GM12872 (cell line): ENCODE data around the gene SH2B2.

Experiments
- CTCF ChIP-seq: IDR thresholded peaks from 3 replicates; pipeline ENCODE4 v1.5.1; 2011; ENCODE audit warnings: low read depth, mild to moderate bottlenecking, low read length, moderate library complexity; ENCODE audit not compliant: insufficient read depth

SH2B2 gene

DNA sequence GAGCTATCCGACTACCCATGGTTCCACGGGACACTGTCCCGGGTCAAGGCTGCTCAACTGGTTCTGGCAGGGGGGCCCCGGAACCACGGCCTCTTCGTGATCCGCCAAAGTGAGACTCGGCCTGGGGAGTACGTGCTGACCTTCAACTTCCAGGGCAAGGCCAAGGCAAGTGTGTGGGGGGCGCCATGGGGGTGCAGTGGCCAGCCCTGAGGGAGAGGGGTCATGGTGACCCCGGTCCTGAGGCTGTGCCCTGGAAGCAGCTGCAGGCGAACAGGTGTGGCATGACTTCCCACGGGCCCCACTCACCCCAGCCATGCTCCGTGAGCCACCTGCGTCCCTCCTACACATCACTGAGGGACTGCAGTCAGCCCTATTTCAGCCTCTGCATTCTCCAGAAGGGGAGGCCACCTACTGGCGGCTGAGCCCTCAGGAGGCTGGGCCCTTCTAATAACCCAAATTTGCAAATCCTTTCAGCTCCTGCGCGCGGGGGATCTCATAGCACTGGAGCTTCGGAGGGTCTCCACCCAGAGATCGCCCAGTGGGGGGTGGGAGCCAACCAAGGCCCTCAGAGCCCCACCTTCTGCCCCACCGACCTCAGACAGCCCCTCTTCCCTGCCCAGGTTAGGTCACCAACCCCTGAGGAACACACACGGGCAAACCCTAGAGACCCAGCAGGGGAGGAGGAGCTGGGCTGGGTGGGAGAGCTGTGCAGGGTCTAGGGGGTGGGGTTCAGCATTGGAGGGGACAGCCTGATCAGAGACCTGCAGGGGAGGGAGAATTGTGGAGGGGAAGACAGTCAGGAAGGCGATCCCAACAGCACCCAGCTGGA lies 30.8 kb downstream of the SH2B2 start:
- TF ChIP-seq CTCF, result peak; percentile 23; the same call in 1 of the 3 replicates

DNA sequence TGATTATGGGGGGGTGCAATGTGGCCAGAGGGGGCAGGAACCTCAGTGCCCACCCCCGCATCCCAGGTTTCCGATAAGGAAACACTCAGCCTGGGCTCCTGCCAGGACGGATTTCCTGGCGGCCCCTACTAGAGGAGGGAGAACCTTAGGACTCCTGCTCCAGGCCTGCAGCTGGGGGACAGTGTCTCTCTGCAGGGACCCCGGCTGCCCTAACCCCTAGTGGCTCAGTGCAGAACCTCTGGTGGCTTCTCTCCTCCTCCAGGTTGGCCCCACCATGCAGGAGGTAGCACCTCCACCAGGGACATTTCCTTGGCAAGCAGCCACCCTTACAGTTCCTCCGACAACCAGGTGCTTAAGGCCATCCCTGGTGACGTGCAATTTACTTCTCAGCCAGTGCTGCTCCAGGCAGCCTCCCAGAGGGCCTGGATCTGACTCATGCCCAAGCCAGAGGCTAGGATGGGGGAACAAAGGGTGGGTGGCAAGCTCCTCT lies 31.9 kb downstream of the SH2B2 start:
- no peak for TF ChIP-seq CTCF

DNA sequence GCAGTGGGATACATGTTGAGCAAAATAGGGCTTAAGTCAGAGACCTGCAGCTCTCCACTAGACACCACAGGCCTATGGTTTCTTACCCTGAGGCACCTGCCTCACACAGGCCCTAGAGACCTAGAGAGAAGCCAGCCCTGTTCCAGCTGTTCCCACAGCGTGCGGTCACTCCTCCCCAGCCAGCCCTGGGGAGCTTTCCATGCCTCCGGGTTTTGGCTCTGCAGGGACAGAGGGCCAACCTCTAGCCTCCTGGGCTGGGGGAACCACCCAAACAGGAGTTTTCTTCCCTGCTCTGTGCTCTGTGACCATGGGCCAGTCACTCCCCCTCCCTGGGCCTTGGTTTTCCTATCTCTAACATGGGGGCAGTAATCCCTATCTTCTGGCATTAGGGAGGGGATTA lies 33.0 kb downstream of the SH2B2 start:
- no peak for TF ChIP-seq CTCF

DNA sequence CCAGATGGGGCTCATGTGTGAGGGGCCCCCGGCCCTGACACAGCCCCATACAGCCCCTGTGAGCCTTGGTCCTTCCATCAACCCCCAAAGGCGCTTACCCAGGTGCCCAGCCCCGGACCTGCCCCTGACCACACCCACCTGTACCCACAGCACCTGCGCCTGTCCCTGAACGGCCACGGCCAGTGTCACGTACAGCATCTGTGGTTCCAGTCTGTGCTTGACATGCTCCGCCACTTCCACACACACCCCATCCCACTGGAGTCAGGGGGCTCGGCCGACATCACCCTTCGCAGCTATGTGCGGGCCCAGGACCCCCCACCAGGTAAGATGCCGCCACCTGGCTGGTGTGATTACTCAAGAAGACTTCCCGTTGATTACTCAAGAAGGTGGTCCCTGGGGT lies 33.5 kb downstream of the SH2B2 start:
- no peak for TF ChIP-seq CTCF

DNA sequence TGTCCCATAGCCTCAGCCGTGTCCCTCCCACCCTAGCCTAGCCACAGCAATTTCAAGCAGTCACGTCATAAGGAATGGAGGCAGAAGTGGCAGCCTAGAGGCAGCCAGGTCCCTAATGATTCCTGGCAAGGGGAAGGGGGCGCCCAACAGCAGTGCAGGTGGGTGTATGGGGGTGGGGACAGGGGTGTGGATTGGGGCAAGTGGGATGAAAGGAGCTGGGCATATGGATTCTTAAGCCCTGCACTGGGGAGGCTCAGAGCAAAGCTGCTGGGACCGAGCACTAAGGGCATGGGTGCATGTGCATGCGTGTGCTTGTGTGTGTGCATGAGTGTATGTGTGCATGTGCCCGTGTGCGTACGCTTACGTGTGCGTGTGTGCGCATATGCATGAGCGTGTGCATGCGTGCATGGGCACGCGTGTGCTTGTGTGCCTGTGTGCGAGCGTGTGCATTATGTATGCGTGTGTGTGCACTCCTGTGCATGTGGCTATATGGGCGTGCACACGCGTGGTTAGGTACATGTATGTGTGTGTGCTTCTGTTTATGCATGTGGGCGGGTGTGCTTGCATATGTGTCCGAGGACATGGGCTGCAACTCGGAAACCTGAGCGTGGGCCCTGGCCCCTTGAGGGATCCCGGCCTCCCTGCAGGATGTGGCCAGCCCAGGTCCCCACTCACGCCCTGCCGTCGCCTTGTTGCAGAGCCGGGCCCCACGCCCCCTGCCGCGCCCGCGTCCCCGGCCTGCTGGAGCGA lies 34.1 kb downstream of the SH2B2 start:
- TF ChIP-seq CTCF, result no peak

GRCh38 chr7:102321351-102322201 lies 34.9 kb downstream of the SH2B2 start:
- TF ChIP-seq CTCF, result no peak
